NCI-H446 treated with DMSO at 0.1 percent for 48 hours (cell line): ENCODE measurements around the gene MT2A.

Source experiments
- DNase-seq: peaks from one replicate; lab custom pipeline; 2025; lab: John Stamatoyannopoulos, UW

Gene MT2A

GRCh38 chr16:56639045-56639444 lies 30.7 kb downstream of the MT2A start:
- DNase-seq, result no peak

GRCh38 chr16:56640076-56640475 lies 31.7 kb downstream of the MT2A start:
- no peak for DNase-seq

GRCh38 chr16:56641166-56641565 lies 32.8 kb downstream of the MT2A start:
- no peak for DNase-seq

- no peak for DNase-seq
Measured at GRCh38 chr16:56643080-56643778, 34.8 kb downstream of the MT2A start.

DNA sequence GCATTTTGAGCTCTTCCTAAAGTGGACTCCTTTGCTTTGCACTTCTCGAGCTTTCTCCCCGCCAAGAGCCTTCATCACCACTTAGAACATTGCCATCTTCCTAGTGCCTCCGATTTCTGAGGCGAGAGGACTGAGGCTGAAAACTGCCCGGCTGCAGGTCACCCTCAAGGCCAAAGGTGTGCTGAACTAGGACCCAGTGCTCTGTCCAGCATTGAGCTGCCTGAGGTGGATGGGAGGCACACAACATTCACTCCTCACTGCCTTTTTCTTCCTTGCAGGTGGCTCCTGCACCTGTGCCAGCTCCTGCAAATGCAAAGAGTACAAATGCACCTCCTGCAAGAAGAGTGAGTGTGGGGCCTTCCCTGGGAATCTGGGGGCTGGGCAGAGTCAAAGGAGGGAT lies 35.4 kb downstream of the MT2A start:
- DNase-seq, result no peak

GRCh38 chr16:56645311-56645710 lies 36.9 kb downstream of the MT2A start:
- DNase-seq, result no peak

DNA sequence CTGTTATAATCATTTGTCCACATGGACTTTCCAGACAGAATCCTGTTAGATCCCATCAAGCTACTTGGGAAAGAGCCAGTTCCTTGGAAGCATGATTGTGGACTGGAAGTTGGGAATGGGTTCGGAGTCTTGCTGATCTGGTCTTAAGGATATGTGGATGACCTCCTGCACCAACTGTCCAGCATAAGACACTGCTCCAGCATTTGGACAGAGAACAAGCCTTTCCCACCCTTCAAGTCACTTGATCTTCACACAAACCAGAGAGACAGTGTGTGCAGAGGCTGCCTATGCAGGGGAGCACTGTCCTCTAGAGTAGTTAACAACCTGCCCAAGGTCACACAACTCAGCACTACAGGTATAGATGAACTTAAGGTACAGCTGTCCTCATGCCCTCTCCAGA lies 37.5 kb downstream of the MT2A start:
- DNase-seq, result no peak

DNA sequence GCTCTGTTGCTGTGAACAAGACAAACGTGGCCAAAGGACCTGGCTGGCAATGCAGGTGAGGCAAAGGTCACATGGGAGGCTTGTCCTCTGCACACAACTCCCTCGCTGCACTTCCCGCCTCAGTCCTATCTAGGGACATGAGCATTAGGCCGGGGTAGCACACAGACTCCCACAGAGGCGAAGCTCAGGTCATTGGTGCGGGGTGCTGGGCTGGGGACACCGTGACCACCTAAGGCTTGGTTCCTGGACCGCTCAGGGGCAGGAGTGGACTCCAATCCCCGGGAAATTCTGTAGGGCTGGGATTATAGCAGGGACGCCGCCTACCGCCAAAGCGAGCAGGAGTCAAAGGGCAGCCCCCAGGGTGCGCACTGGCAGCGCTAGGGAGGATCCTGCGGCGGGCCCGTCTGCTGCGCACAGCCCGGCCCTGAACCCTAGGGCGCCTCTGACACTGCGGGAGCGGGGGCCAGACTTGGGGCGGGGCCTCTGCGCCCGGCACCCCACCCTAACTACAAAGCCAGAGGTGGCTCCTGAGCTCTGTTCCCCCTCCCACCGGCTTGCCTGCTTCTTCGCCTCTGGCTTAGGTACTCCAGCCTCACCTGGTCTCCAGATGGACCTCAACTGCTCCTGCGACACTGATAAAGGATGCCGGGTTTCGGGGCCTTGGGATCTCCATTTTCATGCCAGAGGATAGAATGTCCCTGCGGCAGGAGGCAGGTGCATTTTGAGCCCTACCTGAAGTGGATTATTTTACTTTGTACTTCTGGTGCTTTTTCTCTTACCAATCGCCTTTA lies 39.5 kb downstream of the MT2A start:
- no peak for DNase-seq

- DNase-seq, result no peak
Measured at GRCh38 chr16:56649271-56649670, 40.9 kb downstream of the MT2A start.

DNA sequence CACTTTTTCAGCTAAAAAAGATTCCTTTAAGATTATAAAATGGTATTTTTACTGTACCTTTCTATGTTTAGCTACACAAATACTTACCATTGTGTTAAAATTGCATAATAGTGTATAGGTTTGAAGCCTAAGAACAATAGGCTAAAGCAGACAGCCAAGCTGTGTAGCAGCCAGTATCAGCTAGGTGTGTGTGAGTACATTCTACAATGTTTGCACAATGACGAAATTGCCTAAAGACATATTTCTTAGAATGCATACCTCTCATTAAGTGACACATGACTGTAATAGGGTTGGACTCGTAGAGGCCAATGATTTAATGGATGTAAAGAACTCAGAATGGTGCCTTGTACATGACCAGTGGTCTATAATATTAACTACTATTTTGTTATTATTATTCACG lies 41.4 kb downstream of the MT2A start:
- no peak for DNase-seq

DNA sequence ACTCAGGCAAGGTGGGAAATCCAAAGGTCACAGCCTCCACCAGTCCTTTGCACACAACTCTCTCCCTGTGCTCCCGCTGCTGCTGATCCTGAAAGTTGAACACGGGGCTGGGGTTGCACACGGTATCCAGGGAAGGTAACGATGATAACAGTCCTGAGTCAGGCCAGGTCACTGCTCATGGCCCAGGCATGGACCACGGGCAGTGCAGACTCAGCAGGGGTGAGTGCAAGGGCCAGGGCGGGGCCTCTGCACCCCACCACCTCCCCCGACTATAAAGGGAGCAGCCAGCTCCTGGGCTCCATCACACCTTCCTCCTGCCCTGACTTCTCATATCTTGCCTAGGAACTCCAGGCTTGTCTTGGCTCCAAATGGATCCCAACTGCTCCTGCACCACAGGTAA lies 43.2 kb downstream of the MT2A start, which contains the start of gene MT1B:
TSS of gene MT1B (plus strand) at position 301 of the 400 bp plus-strand sequence. CDS start at position 369, 68 bp downstream.
- DNase-seq, result no peak

- DNase-seq, result no peak
Measured at GRCh38 chr16:56652600-56652999, 44.2 kb downstream of the MT2A start.

GRCh38 chr16:56653218-56653617 lies 44.8 kb downstream of the MT2A start:
- DNase-seq, result no peak

DNA sequence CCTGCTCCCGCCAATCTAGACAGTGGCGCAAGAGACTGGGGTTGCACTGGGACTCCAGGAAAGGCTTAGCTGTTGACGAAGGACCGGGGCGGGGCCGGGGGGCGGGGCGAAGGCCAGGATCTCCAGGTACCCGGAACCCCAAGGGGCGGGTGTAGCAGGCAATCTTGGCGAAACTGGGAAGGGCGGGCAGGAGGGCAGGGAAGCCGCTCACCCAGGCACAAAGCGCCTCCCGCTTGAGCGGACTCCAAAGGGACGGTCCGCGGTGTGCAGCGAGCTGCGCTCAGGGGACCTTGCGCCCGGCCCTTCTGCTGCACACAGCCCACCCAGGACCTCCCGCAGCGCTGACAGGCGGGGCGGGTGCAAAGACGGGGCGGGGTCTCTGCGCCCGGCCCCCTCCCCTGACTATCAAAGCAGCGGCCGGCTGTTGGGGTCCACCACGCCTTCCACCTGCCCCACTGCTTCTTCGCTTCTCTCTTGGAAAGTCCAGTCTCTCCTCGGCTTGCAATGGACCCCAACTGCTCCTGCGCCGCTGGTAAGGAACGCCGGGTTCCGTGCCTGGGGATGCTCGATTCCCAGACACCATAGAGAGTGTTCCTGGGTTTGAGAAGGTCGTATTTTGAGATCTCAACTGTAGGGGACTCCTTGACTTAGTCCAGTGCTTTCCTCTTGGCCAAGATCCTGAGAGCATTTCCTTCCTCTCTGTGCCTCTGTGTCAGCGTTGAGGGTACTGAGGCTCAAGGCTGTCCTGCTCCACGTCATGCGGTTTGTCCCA lies 49.4 kb downstream of the MT2A start, which contains the start of gene MT1F:
TSS of gene MT1F (plus strand) at position 405 of the 772 bp plus-strand sequence. CDS start at position 505, 100 bp downstream.
- no peak for DNase-seq

GRCh38 chr16:56658327-56658875 lies 50.0 kb downstream of the MT2A start:
- no peak for DNase-seq
